Karpas-422 (cell line): ENCODE results near the gene NGB. TPM values are rescaled to one million over a fixed set of nuclear protein-coding genes. Genes with fewer than 3 reads are reported as not detected.

Experiments
- DNase-seq: peaks from one replicate; pipeline ENCODE4 v3.0.0-alpha.2; 2015
- H2AFZ ChIP-seq: fragments of 200-600 bp; sonication (generic); 2 replicates; pipeline ENCODE4 v1.6.1; 2014; ENCODE audit warnings: antibody characterized with exemption, low read length, mixed read lengths
- H3K27ac ChIP-seq: fragments of 200-600 bp; sonication (generic); 2 replicates; pipeline ENCODE4 v1.5.1; 2014; ENCODE audit warnings: mild to moderate bottlenecking, low read length, moderate library complexity
- H3K27me3 ChIP-seq: fragments of 200-600 bp; sonication (generic); 2 replicates; pipeline ENCODE4 v1.6.1; 2014; ENCODE audit warnings: low read length, mixed read lengths
- H3K36me3 ChIP-seq: fragments of 200-600 bp; sonication (generic); 2 replicates; pipeline ENCODE4 v1.6.1; 2014; ENCODE audit warnings: low read length, mixed read lengths; ENCODE audit not compliant: insufficient read depth
- H3K4me1 ChIP-seq: fragments of 200-600 bp; sonication (generic); 2 replicates; pipeline ENCODE4 v1.6.1; 2014; ENCODE audit warnings: mild to moderate bottlenecking, low read length, mixed read lengths
- H3K4me2 ChIP-seq: fragments of 200-600 bp; sonication (generic); 2 replicates; pipeline ENCODE4 v1.6.1; 2014; ENCODE audit warnings: low read length, low read depth, mild to moderate bottlenecking; ENCODE audit not compliant: poor library complexity, severe bottlenecking
- H3K4me3 ChIP-seq: fragments of 200-600 bp; sonication (generic); 2 replicates; pipeline ENCODE4 v1.5.1; 2014; ENCODE audit warnings: mild to moderate bottlenecking, antibody characterized with exemption, low read length, mixed read lengths
- H3K79me2 ChIP-seq: fragments of 200-600 bp; sonication (generic); 2 replicates; pipeline ENCODE4 v1.6.1; 2014; ENCODE audit warnings: mild to moderate bottlenecking, low read length, mixed read lengths
- H3K9ac ChIP-seq: fragments of 200-600 bp; sonication (generic); 2 replicates; pipeline ENCODE4 v1.6.0; 2014; ENCODE audit warnings: low read length
- H3K9me2 ChIP-seq: fragments of 200-600 bp; sonication (generic), shearing (Covaris generic); replicated peaks from 2 replicates; pipeline ENCODE4 v1.6.0; 2014; ENCODE audit warnings: mild to moderate bottlenecking, low read length, moderate library complexity; ENCODE audit not compliant: insufficient read depth
- H3K9me3 ChIP-seq: fragments of 300-700, 200-600 bp; sonication (generic); 2 replicates; pipeline ENCODE4 v1.6.1; 2014; ENCODE audit warnings: low read length, mixed read lengths
- H4K20me1 ChIP-seq: fragments of 200-600 bp; sonication (generic); 2 replicates; pipeline ENCODE4 v1.6.1; 2014; ENCODE audit warnings: mild to moderate bottlenecking, antibody characterized with exemption, low read length, low read depth; ENCODE audit not compliant: insufficient read depth
- total RNA-seq: library from RNA; depleted of rRNA; stranded (reverse); fragments of >200 nt; shearing (Covaris generic); gene quantifications from 2 replicates; pipeline ENCODE4 v1.2.3, GENCODE V29; 2014; ENCODE audit warnings: low replicate concordance

Gene NGB
- total RNA-seq, 1 experiment from 2014 or later, result not detected

DNA sequence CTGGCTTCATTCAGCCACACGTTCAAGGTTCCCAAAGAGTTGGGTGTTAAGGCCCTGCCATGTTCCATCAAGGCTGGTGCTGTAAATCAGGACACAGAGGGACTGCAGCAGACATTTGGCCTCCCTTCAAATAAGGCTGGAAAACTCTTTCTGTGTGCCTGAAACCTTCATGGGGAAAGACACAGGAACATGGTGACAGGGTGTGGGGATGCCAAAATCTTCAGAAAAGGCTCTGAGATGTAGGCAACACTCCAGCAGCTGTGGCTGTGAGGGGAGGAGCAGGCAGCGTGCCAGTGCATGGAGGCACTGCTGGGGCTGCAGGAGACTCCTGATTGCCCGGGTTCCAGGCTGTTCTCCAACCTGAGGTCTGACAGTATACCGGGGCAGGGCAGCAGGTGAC is 34.7 kb upstream of the NGB start:
- Histone ChIP-seq H4K20me1 (no peaks in the 10 kb centered on the region), H3K36me3 (no peaks in the 10 kb centered on the region; the same call in 1 of the 2 replicates), H3K27me3 (no peaks in the 10 kb centered on the region), H3K4me3 (no peak overlapping the region), H3K4me2 (no peak overlapping the region), H3K9ac (no peak overlapping the region), H2AFZ (no peak overlapping the region), H3K27ac (no peak overlapping the region), H3K79me2 (peaks cover 13% of the 10 kb centered on the region; the same call in 1 of the 2 replicates), H3K9me3 (no peaks in the 10 kb centered on the region), H3K9me2 (no peaks in the 10 kb centered on the region), H3K4me1 (peaks cover 4% of the 10 kb centered on the region; the same call in 1 of the 2 replicates)
- DNase-seq, result no peak

DNA sequence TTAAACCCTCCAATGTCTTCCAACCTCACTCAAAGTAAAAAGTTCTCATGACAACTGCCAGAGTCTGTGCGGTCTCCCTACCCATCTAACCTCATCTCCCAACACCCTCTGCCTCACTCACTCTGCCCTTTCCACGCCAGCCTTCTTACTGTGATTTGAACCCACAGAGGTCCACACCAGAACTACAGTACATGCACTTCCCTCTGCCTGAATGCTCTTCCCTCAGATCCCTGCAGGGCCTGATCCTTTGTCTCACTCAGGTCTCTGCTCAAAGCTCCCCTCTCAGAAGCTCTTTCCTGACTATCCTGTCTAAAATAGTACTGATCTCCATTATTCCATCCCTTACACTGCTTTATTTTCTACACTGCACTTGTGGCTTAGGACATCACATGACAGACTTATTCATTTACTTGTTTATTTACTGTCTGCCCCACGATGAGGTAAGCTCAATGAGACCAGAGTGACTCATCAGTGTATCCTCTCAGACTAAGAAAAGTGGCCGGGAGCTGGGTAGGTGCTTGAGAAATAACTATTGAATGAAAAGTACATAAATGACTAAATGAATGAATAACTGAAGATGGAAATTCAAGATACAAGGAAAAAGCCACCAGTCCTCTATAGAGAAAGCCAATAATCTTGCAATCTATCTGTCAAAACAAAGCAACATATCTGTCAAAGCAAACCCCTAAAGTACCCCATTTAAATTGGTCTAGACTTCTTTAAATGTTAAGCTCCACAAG is 32.6 kb upstream of the NGB start:
- Histone ChIP-seq H3K9ac (no peak overlapping the region), H3K9me3 (no peaks in the 10 kb centered on the region), H3K27ac (no peak overlapping the region), H3K4me3 (no peak overlapping the region), H3K4me1 (no peaks in the 10 kb centered on the region), H3K27me3 (no peaks in the 10 kb centered on the region), H2AFZ (no peak overlapping the region), H3K9me2 (no peaks in the 10 kb centered on the region), H4K20me1 (no peaks in the 10 kb centered on the region), H3K36me3 (no peaks in the 10 kb centered on the region; the same call in 1 of the 2 replicates), H3K4me2 (no peak overlapping the region), H3K79me2 (no peaks in the 10 kb centered on the region)
- DNase-seq, result no peak

DNA sequence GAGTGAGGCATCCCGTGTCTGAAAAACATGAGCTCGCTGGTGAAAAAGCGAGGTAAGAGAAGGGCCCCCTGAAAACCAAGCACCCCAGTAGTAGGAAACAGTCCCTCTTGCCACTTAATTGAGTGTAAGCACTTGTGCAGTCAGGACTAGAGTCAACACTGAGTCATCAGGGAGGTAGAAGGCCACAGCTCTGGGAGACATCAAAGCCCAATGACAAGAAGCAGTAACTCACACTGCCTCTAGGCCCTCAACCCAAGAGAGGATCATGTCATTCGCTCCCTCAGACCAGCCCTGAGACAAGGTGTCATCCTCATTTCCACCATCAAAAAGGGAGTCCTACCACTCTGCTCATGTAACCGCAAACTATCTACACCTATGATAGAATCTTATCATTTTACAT is 31.9 kb upstream of the NGB start:
- no peak overlapping the region for H3K4me3 ChIP-seq
- H3K4me2 ChIP-seq, result no peak overlapping the region
- no peaks in the 10 kb centered on the region for H3K27me3 ChIP-seq
- no peaks in the 10 kb centered on the region for H3K9me2 ChIP-seq
- H3K27ac ChIP-seq, result no peak overlapping the region
- no peak for DNase-seq
- H4K20me1 ChIP-seq, result no peaks in the 10 kb centered on the region
- no peak overlapping the region for H3K9ac ChIP-seq
- H3K4me1 ChIP-seq, result no peaks in the 10 kb centered on the region
- H2AFZ ChIP-seq, result no peak overlapping the region
- no peaks in the 10 kb centered on the region for H3K9me3 ChIP-seq
- no peaks in the 10 kb centered on the region for H3K79me2 ChIP-seq
- H3K36me3 ChIP-seq, result no peaks in the 10 kb centered on the region; the same call in 1 of the 2 replicates

DNA sequence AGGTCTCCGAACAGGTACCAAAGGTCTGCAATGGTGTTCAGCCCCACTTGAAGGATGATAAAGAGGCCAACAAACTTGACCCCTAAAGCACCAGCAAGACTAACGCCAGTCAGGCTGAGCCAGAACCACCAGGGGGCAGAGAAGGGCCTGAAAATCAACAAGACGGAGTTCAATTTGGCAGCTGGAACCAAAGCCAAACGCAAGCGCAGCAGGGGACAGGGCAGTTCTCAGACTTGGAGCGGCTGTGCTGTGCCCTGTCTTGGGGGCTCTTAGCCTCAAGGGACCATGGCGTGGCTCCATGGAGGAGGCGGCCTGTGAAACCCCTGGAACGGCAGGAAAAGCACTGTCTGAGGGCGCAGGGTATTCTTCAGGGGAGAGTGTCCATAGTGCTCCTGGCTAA is 30.1 kb upstream of the NGB start:
- Histone ChIP-seq H3K27ac (no peak overlapping the region), H3K4me1 (no peaks in the 10 kb centered on the region), H3K4me3 (no peak overlapping the region), H3K79me2 (no peaks in the 10 kb centered on the region), H3K9me3 (no peaks in the 10 kb centered on the region), H3K36me3 (no peaks in the 10 kb centered on the region; the same call in 1 of the 2 replicates), H3K4me2 (no peak overlapping the region), H3K9ac (no peak overlapping the region), H2AFZ (no peak overlapping the region), H3K9me2 (no peaks in the 10 kb centered on the region), H3K27me3 (no peaks in the 10 kb centered on the region), H4K20me1 (no peaks in the 10 kb centered on the region)
- DNase-seq, result peak; percentile 94

DNA sequence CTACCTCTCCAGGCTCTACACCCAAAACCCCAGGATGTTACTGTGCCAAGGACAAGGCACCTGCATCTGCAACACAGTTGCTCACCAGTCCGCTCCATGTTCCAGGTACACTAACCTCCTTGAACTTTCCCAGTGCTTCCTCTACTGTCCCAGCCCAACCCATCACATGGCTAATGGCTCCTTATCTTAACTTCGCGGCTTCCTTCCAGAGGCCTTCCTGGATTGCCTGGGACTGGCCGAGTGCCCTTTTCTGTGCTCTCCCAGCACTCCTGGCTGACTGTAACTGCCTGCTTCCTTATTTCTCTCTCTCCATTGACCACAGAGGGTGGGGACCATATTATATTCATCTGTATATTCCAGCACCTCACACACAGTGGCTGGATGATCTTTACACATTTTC is 28.8 kb upstream of the NGB start:
- no peaks in the 10 kb centered on the region for H3K9me2 ChIP-seq
- no peaks in the 10 kb centered on the region; the same call in 1 of the 2 replicates for H3K36me3 ChIP-seq
- H3K79me2 ChIP-seq, result no peaks in the 10 kb centered on the region
- H3K4me3 ChIP-seq, result no peak overlapping the region
- no peaks in the 10 kb centered on the region for H3K9me3 ChIP-seq
- no peak overlapping the region for H3K9ac ChIP-seq
- no peaks in the 10 kb centered on the region for H3K27me3 ChIP-seq
- DNase-seq, result no peak
- no peaks in the 10 kb centered on the region for H3K4me1 ChIP-seq
- H4K20me1 ChIP-seq, result no peaks in the 10 kb centered on the region
- no peak overlapping the region for H3K27ac ChIP-seq
- no peak overlapping the region for H2AFZ ChIP-seq
- H3K4me2 ChIP-seq, result no peak overlapping the region

DNA sequence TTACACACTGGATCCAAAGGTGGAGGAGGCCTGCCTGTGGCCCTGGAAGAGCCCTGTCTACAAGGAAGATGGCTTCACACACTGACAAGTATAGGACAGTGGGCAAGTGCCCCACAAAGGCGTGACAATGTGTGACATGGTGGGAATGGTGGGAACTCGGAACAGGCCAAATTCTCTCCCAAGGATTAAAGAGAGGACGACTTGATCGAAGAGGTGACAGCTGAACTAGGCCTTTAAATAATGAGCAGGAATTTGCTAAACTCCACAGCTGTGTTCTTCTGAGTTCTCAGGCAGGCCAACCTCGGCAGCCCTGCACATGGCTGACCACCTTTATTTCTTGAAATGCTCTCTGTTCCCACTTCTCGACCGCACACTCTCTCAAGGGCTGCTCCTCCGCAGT is 25.9 kb upstream of the NGB start:
- Histone ChIP-seq H3K4me2 (no peak overlapping the region), H4K20me1 (no peaks in the 10 kb centered on the region), H2AFZ (no peak overlapping the region), H3K79me2 (no peaks in the 10 kb centered on the region), H3K9me3 (no peaks in the 10 kb centered on the region), H3K4me1 (no peaks in the 10 kb centered on the region), H3K9ac (no peak overlapping the region), H3K27me3 (no peaks in the 10 kb centered on the region), H3K9me2 (no peaks in the 10 kb centered on the region), H3K4me3 (no peak overlapping the region), H3K27ac (no peak overlapping the region), H3K36me3 (peaks cover 13% of the 10 kb centered on the region)
- DNase-seq, result no peak

DNA sequence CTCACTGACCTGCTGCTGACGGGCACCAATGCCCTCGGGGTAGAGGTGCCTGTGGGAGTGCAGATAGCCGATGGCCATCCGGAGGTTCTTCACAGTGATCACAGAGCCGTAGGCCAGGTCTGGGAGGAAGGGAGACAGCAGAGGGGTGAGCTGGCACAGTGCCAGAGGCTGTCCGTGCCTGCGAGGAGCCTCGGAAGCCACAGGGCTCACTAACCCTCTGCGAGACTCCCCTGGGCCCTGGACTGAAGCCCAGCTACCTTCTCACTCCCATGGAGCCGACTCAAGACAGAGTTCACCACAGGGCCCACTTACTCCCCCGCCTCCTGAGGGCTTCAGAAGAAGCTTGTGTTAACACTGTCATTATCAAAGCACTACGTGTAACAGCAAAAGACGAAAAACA is 25.1 kb upstream of the NGB start:
- H3K4me2 ChIP-seq, result no peak overlapping the region
- H4K20me1 ChIP-seq, result no peaks in the 10 kb centered on the region
- no peaks in the 10 kb centered on the region for H3K79me2 ChIP-seq
- H3K9me2 ChIP-seq, result no peaks in the 10 kb centered on the region
- no peak for DNase-seq
- peaks cover 13% of the 10 kb centered on the region for H3K36me3 ChIP-seq
- H3K9ac ChIP-seq, result no peak overlapping the region
- H3K9me3 ChIP-seq, result no peaks in the 10 kb centered on the region
- no peaks in the 10 kb centered on the region for H3K27me3 ChIP-seq
- no peaks in the 10 kb centered on the region for H3K4me1 ChIP-seq
- H3K4me3 ChIP-seq, result no peak overlapping the region
- no peak overlapping the region for H2AFZ ChIP-seq
- no peak overlapping the region for H3K27ac ChIP-seq

DNA sequence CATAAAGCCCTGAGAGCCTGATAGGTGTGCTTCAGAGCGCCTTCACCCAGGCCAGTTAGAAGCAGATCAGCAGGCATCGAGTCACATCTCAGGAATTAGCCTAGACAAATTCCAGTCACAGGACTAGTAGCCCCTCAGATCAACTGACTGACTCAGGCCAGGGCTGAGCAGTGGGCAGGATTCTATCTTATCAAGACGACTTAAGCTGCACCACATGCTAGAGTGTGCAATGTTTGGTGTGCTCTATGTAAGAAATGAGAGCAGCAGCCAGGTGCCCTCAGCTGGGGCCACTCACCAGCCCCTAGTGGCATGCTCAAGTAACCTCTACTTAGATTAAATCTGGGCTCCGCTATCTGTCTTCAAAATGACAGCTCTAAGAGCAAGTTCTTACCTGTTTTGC is 19.7 kb upstream of the NGB start:
- peaks cover 28% of the 10 kb centered on the region for H3K36me3 ChIP-seq
- no peaks in the 10 kb centered on the region for H4K20me1 ChIP-seq
- H3K4me2 ChIP-seq, result no peak overlapping the region
- no peak overlapping the region for H3K4me3 ChIP-seq
- no peaks in the 10 kb centered on the region for H3K79me2 ChIP-seq
- no peak overlapping the region for H2AFZ ChIP-seq
- no peaks in the 10 kb centered on the region for H3K9me2 ChIP-seq
- peak; percentile 59 for DNase-seq
- no peaks in the 10 kb centered on the region for H3K9me3 ChIP-seq
- no peak overlapping the region for H3K27ac ChIP-seq
- H3K27me3 ChIP-seq, result no peaks in the 10 kb centered on the region
- no peak overlapping the region for H3K9ac ChIP-seq
- H3K4me1 ChIP-seq, result no peaks in the 10 kb centered on the region
